ENCODE data around the gene ENTPD6.

The ENTPD6 gene

GRCh38 chr20:25274891-25275812, 79.6 kb downstream of the ENTPD6 start:
- no peak for DNase-seq (ENCODE audit: low read depth)
- no peak overlapping the region for H3K4me3 ChIP-seq (replicated peaks; ENCODE audit: low read depth, low read length)

GRCh38 chr20:25275813-25276532, 80.5 kb downstream of the ENTPD6 start:
- no peak for TF ChIP-seq CTCF (IDR thresholded peaks at IDR 0.05; ENCODE audit: low read length, missing control alignments)
- H3K4me3 ChIP-seq (replicated peaks; ENCODE audit: low read depth, low read length): no peak overlapping the region
- no peak for DNase-seq (ENCODE audit: low read depth)

More at GRCh38 chr20:25274891-25275812, 79.6 kb downstream of the ENTPD6 start:
- TF ChIP-seq CTCF (IDR thresholded peaks at IDR 0.05; ENCODE audit: low read length, missing control alignments): no peak

All from fibroblast of pulmonary artery (primary cell).